Smooth muscle cell (in vitro differentiated cells): ENCODE results near the gene ATP6V0D1. TPM values are rescaled to one million over a fixed set of nuclear protein-coding genes. Genes with fewer than 3 reads are reported as not detected.

ENCODE experiments used
- DNase-seq: peaks from one replicate; lab custom pipeline; 2025; ENCODE audit not compliant: unreplicated experiment; lab: John Stamatoyannopoulos, UW
- H2AFZ ChIP-seq: fragments of 200-600 bp; sonication (generic); 2 replicates; pipeline ENCODE4 v1.6.0; 2016; ENCODE audit warnings: antibody characterized with exemption, low read depth, mild to moderate bottlenecking
- H3F3A ChIP-seq: fragments of 200-600 bp; sonication (generic); 2 replicates; pipeline ENCODE4 v1.6.0; 2017; ENCODE audit warnings: antibody characterized with exemption, low read depth
- H3K27ac ChIP-seq: fragments of 200-600 bp; sonication (generic); 2 replicates; pipeline ENCODE4 v1.5.1; 2016; ENCODE audit warnings: low read depth, mild to moderate bottlenecking
- H3K27me3 ChIP-seq: fragments of 200-600 bp; sonication (generic); 2 replicates; pipeline ENCODE4 v1.6.1; 2016; ENCODE audit warnings: low read depth, mild to moderate bottlenecking
- H3K36me3 ChIP-seq: fragments of 200-600 bp; sonication (generic); 2 replicates; pipeline ENCODE4 v1.5.1; 2016; ENCODE audit warnings: low read depth
- H3K4me1 ChIP-seq: fragments of 200-600 bp; sonication (generic); 2 replicates; pipeline ENCODE4 v1.5.1; 2016; ENCODE audit warnings: low read depth
- H3K4me2 ChIP-seq: fragments of 200-600 bp; sonication (generic); 2 replicates; pipeline ENCODE4 v1.6.0; 2016; ENCODE audit warnings: mild to moderate bottlenecking
- H3K4me3 ChIP-seq: fragments of 200-600 bp; sonication (generic); 2 replicates; pipeline ENCODE4 v1.5.1; 2016; ENCODE audit warnings: mild to moderate bottlenecking
- H3K79me2 ChIP-seq: fragments of 200-600 bp; sonication (generic); 2 replicates; pipeline ENCODE4 v1.6.0; 2016; ENCODE audit warnings: low read depth, mild to moderate bottlenecking
- H3K9ac ChIP-seq: fragments of 200-600 bp; sonication (generic); 2 replicates; pipeline ENCODE4 v1.6.0; 2016; ENCODE audit warnings: low read depth
- H3K9me3 ChIP-seq: fragments of 200-600 bp; sonication (generic); replicated peaks from 2 replicates; pipeline ENCODE4 v1.5.1; 2016; ENCODE audit warnings: low read depth
- H4K20me1 ChIP-seq: fragments of 200-600 bp; sonication (generic); 2 replicates; pipeline ENCODE4 v1.6.0; 2016; ENCODE audit warnings: low read depth
- WGBS: methylation state at CpG from one replicate; pipeline ENCODE4 v1.1.7; 2016; ENCODE audit warnings: low lambda C conversion rate; 5-methylcytosine and 5-hydroxymethylcytosine counted together
- polyA plus RNA-seq: library from polyadenylated mRNA; unstranded; fragments of >200 nt; fragmentation: Nextera tagmentation; extraction: Ambion mirVana; gene quantifications from 2 replicates; pipeline ENCODE4 v1.2.1, GENCODE V29; 2016
- total RNA-seq: library from RNA; depleted of rRNA; stranded (reverse); fragments of >200 nt; gene quantifications from 2 replicates; pipeline ENCODE4 v1.2.3, GENCODE V29; 2014
- TF ChIP-seq, protein P1 (sequence below): fragments of 200-600 bp; sonication (generic); IDR thresholded peaks from 2 replicates; pipeline ENCODE4 v1.5.1; 2017; ENCODE audit warnings: borderline replicate concordance, mild to moderate bottlenecking, antibody characterized with exemption; ENCODE audit not compliant: insufficient read depth, poor library complexity, severe bottlenecking

Gene ATP6V0D1
- total and polyA plus RNA-seq, 2 experiments from 2014 or later: 96.8 to 114 TPM

DNA sequence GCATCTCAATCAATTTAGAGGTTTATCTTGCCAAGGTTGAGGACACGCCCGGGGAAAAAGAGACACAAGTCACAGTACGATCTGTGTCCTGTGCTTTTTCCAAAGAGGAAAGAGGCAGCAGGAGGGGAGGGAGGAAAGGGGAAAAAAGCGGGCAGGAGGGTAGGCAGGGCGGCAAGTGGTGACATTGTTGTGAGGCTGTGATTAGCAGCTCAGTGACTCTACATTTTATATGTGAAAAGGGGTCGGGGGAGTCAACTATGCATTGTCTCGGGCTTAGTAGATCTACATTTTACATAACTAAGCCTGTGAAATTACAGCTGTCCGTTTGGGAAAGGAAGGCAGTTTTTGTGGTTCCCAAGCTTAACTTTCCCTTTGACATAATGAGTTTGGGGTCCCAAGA is 25.5 kb upstream of the ATP6V0D1 start:
- TF ChIP-seq, protein P1, sequence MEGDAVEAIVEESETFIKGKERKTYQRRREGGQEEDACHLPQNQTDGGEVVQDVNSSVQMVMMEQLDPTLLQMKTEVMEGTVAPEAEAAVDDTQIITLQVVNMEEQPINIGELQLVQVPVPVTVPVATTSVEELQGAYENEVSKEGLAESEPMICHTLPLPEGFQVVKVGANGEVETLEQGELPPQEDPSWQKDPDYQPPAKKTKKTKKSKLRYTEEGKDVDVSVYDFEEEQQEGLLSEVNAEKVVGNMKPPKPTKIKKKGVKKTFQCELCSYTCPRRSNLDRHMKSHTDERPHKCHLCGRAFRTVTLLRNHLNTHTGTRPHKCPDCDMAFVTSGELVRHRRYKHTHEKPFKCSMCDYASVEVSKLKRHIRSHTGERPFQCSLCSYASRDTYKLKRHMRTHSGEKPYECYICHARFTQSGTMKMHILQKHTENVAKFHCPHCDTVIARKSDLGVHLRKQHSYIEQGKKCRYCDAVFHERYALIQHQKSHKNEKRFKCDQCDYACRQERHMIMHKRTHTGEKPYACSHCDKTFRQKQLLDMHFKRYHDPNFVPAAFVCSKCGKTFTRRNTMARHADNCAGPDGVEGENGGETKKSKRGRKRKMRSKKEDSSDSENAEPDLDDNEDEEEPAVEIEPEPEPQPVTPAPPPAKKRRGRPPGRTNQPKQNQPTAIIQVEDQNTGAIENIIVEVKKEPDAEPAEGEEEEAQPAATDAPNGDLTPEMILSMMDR: no peak
- H4K20me1 ChIP-seq: no peaks in the 10 kb centered on the region
- no peak overlapping the region for H3K4me3 ChIP-seq
- H2AFZ ChIP-seq: no peak overlapping the region
- H3K4me2 ChIP-seq: no peak overlapping the region
- H3K27me3 ChIP-seq: peaks cover 14% of the 10 kb centered on the region
- H3K36me3 ChIP-seq: no peaks in the 10 kb centered on the region
- no peaks in the 10 kb centered on the region for H3F3A ChIP-seq
- no peaks in the 10 kb centered on the region for H3K4me1 ChIP-seq
- H3K79me2 ChIP-seq: no peaks in the 10 kb centered on the region
- no peak for DNase-seq
- no peaks in the 10 kb centered on the region for H3K9me3 ChIP-seq
- 52% methylated on average over 8 of the region's 8 CpGs for WGBS
- no peak overlapping the region for H3K9ac ChIP-seq
- H3K27ac ChIP-seq: no peak overlapping the region

DNA sequence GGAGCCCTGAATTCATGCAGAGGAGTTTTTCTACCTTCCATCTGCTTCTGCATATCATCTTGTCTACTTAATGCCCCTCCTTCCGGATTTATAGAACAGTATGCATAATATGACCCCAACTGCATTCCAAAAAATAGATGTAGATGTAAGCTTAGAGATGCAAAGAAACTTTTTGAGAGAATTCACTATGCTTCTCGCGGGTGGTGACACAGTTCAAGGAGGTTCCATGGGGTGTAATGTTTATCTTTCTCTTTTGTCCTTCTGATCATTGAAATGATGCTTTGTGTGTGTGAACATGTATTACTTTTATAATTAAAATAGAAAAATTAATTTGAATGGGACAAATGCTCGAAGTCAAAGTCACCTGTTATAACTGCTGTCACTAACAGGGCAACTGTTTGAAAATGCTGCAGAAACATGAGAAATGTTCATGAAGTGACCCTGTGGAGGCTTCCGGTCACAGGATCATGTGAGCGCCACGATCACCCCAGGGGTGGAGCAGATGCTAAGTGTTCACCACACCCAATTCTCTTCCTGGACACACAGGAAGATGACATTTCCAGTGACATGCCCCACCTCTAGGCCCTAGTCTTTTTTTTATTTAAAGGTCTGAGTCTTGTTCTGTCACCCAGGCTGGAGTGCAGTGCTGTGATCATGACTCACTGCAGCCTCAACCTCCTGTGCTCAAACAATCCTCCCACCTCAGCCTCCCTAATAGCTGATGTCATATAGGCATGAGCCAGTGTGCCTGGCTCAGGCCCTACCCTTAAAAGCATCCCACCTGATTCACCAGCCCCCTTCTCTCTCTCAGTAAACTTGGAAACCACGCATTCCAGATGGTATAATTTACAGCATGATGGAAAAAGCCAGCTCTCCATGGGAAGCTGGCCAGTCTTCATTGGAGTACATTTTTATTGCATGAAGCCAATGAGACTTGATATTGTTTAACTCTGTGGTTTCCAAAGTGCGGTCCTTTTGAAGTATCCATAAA is 23.4 kb upstream of the ATP6V0D1 start:
- Histone ChIP-seq H3K4me2 (no peak overlapping the region), H3K27ac (no peak overlapping the region), H3K9me3 (no peaks in the 10 kb centered on the region), H3K4me3 (no peak overlapping the region), H3K27me3 (peaks cover 14% of the 10 kb centered on the region), H3K36me3 (no peaks in the 10 kb centered on the region), H3K4me1 (no peaks in the 10 kb centered on the region), H3K79me2 (no peaks in the 10 kb centered on the region), H2AFZ (no peak overlapping the region), H4K20me1 (no peaks in the 10 kb centered on the region), H3K9ac (no peak overlapping the region), H3F3A (no peaks in the 10 kb centered on the region)
- TF ChIP-seq, protein P1: no peak
- WGBS: 87% methylated on average over 9 of the region's 9 CpGs
- DNase-seq: no peak

DNA sequence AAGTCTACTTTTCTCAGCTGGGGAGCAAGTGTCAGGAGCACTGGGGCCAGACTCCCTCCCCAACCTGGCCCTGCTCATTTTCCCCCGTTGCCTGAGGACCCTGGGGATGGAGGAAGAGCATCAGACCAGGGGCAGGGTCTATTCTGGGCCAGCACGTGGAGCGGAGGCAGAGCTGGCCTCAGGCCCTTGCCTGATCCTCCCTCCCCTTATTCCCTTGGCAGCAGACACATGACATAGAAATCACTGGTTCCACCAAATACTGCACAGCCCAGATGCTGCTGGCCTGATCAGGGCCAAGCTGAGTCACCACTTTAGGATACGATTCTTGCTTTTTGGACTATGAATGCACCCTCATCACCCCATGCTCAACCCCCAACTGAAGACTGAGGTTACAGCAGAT is 18.1 kb upstream of the ATP6V0D1 start:
- WGBS: 81% methylated on average over 4 of the region's 4 CpGs
- Histone ChIP-seq H3K36me3 (no peaks in the 10 kb centered on the region), H3K27me3 (no peaks in the 10 kb centered on the region), H3K4me1 (no peaks in the 10 kb centered on the region), H3K79me2 (no peaks in the 10 kb centered on the region), H3F3A (no peaks in the 10 kb centered on the region), H3K27ac (no peak overlapping the region), H3K9ac (no peak overlapping the region), H3K4me2 (no peak overlapping the region), H2AFZ (no peak overlapping the region), H3K9me3 (no peaks in the 10 kb centered on the region), H3K4me3 (no peak overlapping the region), H4K20me1 (no peaks in the 10 kb centered on the region)
- DNase-seq: no peak
- TF ChIP-seq, protein P1: no peak
